Skeletal muscle cell (primary cell): Measurements from ENCODE around the gene SMC5.
A peak's percentile ranks its signal among the peaks of the same experiment; 100 is the strongest.
"Not testable (repeated sequence)": the region's sequence is repeated elsewhere in the genome, so short reads cannot be mapped to it uniquely, and the experiment has no call there.

Experiments used
- DNase-seq: peaks from one replicate; pipeline ENCODE4 v3.0.0-alpha.2; 2010; ENCODE audit warnings: low read depth
- H3K4me3 ChIP-seq: 2 replicates; pipeline ENCODE4 v1.5.1; 2011; ENCODE audit warnings: low read depth, mild to moderate bottlenecking, control low read depth, low read length, moderate library complexity

Gene SMC5

GRCh38 chr9:70261131-70261870, 2.5 kb downstream of the SMC5 start:
- no peak overlapping the region for H3K4me3 ChIP-seq
- no peak for DNase-seq

- no peak overlapping the region for H3K4me3 ChIP-seq
Measured at GRCh38 chr9:70262366-70262765, 3.6 kb downstream of the SMC5 start.

GRCh38 chr9:70262948-70263347, 4.2 kb downstream of the SMC5 start:
- no peak for DNase-seq
- no peak overlapping the region for H3K4me3 ChIP-seq

More at GRCh38 chr9:70262366-70262765, 3.6 kb downstream of the SMC5 start:
- DNase-seq: no peak

DNA sequence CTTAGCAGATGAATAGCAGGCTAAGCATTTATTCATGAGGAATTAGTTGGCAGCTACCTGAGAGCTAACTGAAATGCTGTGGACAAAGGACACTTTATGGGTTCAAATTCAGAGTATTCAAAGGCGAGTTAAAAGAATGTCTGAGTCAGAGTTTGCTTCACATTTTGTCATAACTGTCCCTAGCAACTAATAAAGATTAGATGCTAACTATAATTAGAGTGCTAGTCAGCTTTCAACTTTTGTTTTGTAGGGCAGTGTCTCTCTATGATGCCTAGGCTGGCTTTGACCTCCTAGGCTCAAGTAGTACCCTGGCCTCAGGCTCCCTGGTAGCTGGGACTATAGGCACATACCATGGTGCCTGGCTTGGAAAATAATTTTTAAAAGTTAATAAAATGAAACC, 4.6 kb downstream of the SMC5 start:
- no peak overlapping the region for H3K4me3 ChIP-seq
- DNase-seq: no peak

DNA sequence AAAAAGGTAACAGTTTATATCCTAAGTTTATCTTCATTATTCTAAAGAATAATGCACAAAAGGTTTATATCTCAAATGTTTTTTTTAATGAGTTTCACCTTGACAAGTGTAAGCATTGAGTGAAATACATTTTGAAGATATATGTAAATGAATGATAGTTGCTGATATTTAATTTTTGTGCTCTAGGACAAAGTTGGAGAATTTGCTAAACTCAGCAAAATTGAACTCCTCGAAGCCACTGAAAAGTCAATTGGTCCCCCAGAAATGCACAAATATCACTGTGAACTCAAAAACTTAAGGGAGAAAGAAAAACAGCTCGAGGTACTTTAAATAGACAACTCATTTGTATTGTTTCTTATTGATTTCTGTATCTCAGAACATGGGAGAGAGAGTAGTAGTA, 19.5 kb downstream of the SMC5 start:
- no peak overlapping the region for H3K4me3 ChIP-seq

DNA sequence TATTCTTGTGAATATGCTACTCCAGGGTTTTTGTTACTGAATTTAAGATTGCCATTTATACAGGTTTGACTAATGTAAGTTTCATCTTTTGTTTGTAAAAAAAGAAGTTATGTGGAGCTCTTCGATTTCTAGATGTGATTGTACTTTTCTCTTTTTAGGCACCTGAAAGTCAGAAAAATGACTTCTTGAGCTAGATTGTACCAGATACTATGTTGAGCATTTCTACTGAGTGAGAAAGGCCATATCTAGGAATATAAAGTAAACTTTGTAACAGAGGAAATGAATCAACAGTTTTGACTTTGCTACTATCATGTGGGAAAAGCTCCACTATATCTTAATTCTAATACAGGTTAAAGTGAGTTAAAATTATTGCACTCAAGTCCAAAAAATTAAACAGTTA, 25.1 kb downstream of the SMC5 start:
- no peak for DNase-seq
- H3K4me3 ChIP-seq: no peak overlapping the region

More for the DNA sequence above, 19.5 kb downstream of the SMC5 start:
- no peak for DNase-seq

GRCh38 chr9:70285246-70285645, 26.5 kb downstream of the SMC5 start:
- DNase-seq: no peak
- no peak overlapping the region for H3K4me3 ChIP-seq

DNA sequence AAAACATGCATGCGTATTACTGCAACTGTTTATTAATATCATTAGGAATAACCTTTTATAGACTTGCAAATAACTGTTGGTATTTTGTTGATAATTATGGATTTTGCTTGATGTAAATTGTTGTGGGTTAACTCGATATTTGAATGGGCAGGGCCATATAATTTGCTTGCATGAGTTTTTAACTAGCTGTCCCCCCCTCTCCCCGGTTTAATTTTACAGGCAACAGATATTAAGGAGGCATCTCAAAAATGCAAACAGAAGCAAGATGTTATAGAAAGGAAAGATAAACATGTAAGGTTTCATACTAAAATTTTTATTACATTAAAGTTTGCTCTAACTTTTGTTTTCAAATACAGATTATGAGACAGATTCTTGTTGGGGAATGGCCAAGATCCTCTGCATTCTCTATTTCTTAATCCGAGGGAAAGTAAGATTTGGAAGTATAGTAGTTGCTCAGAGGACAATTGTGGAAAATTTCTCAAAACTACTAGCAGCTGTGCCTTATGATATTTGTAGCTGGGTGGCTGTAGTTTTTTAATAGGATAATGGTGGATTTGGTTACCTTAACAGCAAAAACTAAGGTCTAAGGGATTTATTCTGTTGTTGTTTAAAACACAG, 27.3 kb downstream of the SMC5 start:
- no peak overlapping the region for H3K4me3 ChIP-seq
- DNase-seq: no peak

DNA sequence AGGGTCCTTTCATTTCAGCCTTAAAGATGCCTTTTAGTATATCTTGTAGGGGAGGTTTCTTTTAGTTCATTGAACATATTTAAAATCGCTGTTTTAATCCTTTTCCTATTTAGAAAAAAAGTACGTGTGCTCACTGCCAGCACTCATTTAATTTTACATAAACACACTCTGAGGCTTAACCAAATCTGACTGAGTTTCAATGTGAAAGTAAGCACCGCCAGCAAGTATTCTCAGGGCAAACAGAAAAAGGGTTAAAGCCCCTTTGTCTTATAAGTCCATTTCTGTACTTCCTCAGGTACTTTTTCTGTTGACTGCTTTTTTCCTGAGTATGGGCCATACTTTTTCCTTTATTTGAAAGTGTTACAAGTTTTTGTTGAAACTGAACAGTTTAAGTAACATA, 31.8 kb downstream of the SMC5 start:
- no peak overlapping the region for H3K4me3 ChIP-seq
- no peak for DNase-seq

- H3K4me3 ChIP-seq: no peak overlapping the region
- DNase-seq: no peak
Measured at GRCh38 chr9:70291446-70291845, 32.7 kb downstream of the SMC5 start.

GRCh38 chr9:70292253-70292652, 33.5 kb downstream of the SMC5 start:
- no peak for DNase-seq
- no peak overlapping the region for H3K4me3 ChIP-seq

- DNase-seq: no peak
- no peak overlapping the region for H3K4me3 ChIP-seq
Measured at GRCh38 chr9:70293214-70293613, 34.4 kb downstream of the SMC5 start.

DNA sequence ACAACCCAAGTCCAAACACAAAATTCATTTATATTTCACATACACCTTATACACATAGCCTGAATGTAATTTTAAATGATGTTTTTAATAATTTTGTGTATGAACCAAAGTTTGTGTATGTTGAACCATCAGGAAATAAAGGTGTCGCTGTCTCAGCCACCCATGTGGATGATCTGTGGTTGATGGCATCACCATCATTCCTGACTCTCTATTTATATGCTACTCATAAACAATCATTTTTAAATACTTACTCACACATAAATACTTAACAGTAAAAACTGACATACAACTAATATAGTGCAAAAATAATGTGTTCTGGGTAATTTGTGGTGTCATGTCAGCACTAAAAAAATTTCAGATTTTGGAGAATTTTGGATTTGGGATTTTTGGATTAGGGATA, 38.4 kb downstream of the SMC5 start:
- no peak for DNase-seq
- H3K4me3 ChIP-seq: no peak overlapping the region

- DNase-seq: no peak
- H3K4me3 ChIP-seq: no peak overlapping the region
Measured at GRCh38 chr9:70298245-70298771, 39.5 kb downstream of the SMC5 start.

DNA sequence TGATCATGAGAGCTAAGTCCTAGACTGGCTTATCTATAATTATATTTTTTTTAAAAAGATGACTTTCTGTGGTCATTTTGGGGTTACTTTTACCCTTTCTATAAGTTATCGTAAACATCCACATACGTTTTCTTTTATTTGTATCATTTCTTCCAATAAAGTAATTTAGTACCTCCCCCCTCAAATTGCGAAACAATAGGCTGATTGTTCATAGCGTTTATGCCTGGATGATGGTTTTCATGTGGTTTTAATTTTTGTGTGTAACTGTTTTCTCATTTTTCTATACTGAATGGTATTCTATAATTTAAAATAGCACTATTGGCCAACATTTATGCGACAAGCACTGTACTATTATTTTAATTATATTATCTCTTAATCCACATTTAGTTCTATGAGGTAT, 44.5 kb downstream of the SMC5 start:
- no peak overlapping the region for H3K4me3 ChIP-seq
- DNase-seq: no peak

GRCh38 chr9:70304810-70305209, 46.0 kb downstream of the SMC5 start:
- no peak overlapping the region for H3K4me3 ChIP-seq

GRCh38 chr9:70315389-70315788, 56.6 kb downstream of the SMC5 start:
- DNase-seq: no peak
- H3K4me3 ChIP-seq: no peak overlapping the region

More at GRCh38 chr9:70304810-70305209, 46.0 kb downstream of the SMC5 start:
- no peak for DNase-seq

GRCh38 chr9:70318002-70318401, 59.2 kb downstream of the SMC5 start:
- H3K4me3 ChIP-seq: no peak overlapping the region
- DNase-seq: no peak

DNA sequence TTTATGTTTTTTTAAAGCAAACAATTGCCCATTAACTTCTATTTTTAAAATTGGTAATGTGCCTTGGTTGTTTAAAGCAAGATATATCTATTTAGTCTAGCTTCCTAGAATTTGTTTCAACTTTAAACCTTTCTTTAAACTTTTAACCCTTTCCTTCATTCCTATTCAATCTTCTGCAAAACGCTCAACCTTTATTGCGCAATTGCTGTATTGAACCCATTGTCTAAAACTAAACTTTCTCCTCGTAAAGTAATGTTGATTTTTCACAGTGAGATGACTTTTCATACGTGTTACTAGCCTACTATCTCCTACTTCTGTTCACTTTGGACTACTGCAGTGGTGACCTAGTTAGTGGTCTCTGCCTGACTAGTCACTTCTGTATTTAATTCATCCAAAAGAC, 63.3 kb downstream of the SMC5 start:
- DNase-seq: no peak
- no peak overlapping the region for H3K4me3 ChIP-seq

- peak; percentile 52 for DNase-seq
- H3K4me3 ChIP-seq: no peak overlapping the region
Measured at GRCh38 chr9:70324963-70325362, 66.2 kb downstream of the SMC5 start.

- not testable (repeated sequence) for DNase-seq, H3K4me3 ChIP-seq
Measured at GRCh38 chr9:70328625-70329024, 69.8 kb downstream of the SMC5 start.
